ENCODE measurements around the gene FAM89A.

FAM89A gene

GRCh38 chr1:231076802-231077201, 36.7 kb upstream of the FAM89A start:
- H3K9ac ChIP-seq (ENCODE audit: low read length) = no peak overlapping the region
- no peak overlapping the region for H4K91ac ChIP-seq (ENCODE audit: low read length)
- H3K79me1 ChIP-seq (replicated peaks; ENCODE audit: low read length, poor library complexity, severe bottlenecking) = no peaks in the 10 kb centered on the region
- H2BK12ac ChIP-seq (ENCODE audit: low read length in 2 of 2) = no peak overlapping the region
- no peak overlapping the region for H2BK5ac ChIP-seq (ENCODE audit: low read depth, low read length, poor library complexity, severe bottlenecking)
- no peak overlapping the region for H2BK15ac ChIP-seq (ENCODE audit: low read depth, poor library complexity, severe bottlenecking)
- H3K4ac ChIP-seq (ENCODE audit: low read depth in 1 of 2, low read length in 2 of 2) = no peak overlapping the region
- H3K27ac ChIP-seq (ENCODE audit: low read length, poor library complexity, severe bottlenecking) = no peak overlapping the region
- DNase-seq = no peak
- H3K27me3 ChIP-seq (ENCODE audit: control insufficient read depth in 1 of 2, insufficient read depth in 1 of 2, low read length in 2 of 2) = peaks cover 0 to 17% of the 10 kb centered on the region in 2 experiments
- H4K8ac ChIP-seq (ENCODE audit: low read length) = no peak overlapping the region
- H3K18ac ChIP-seq (ENCODE audit: low read depth in 1 of 2, low read length in 2 of 2) = no peak overlapping the region
- no peaks in the 10 kb centered on the region for H3K9me3 ChIP-seq (ENCODE audit: control insufficient read depth, low read length)
- no peaks in the 10 kb centered on the region for H3K4me1 ChIP-seq (ENCODE audit: control insufficient read depth, insufficient read depth, low read depth, low read length)
- no peak overlapping the region for H3K23ac ChIP-seq (ENCODE audit: low read length in 2 of 2)
- no peaks in the 10 kb centered on the region for H3K36me3 ChIP-seq (ENCODE audit: control insufficient read depth in 1 of 2, insufficient read depth in 2 of 2, low read depth in 1 of 2, low read length in 2 of 2)
- 94% methylated on average over 5 of the region's 5 CpGs for WGBS
- no peak overlapping the region for H2AFZ ChIP-seq (ENCODE audit: low read depth, low read length)
- H2BK120ac ChIP-seq (ENCODE audit: low read depth, low read length) = no peak overlapping the region
- H3K14ac ChIP-seq (ENCODE audit: low read length in 2 of 2) = no peak overlapping the region
- no peak overlapping the region for H3K4me2 ChIP-seq (ENCODE audit: low read length, poor library complexity, severe bottlenecking)
- H2AK5ac ChIP-seq (ENCODE audit: low read length, severe bottlenecking) = no peak overlapping the region
- no peak overlapping the region for H3K4me3 ChIP-seq (ENCODE audit: insufficient read depth in 1 of 2, low read depth in 1 of 2, low read length in 2 of 2)

DNA sequence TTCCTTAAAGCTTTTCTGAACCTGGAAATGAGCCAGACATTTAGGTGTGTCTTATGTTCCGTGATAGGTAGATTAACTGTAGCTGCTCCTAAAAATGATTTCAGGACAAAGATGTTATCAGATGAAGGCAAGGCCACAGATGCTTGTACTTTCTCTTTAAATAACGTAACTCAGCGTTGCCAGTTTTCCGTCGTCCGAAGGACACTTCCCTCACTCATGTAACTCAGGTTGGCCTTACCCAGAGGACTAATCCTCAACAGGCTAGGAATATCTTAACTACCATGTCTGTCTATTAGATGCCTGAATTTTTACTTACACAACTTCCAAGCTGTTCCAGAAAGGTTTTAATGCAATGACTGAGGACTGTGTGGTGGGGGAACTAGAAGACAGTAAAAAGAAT, 35.4 kb upstream of the FAM89A start:
- Histone ChIP-seq H3K4me1 (ENCODE audit: control insufficient read depth, insufficient read depth, low read depth, low read length) (peaks cover 3% of the 10 kb centered on the region), H2AFZ (ENCODE audit: low read depth, low read length) (no peak overlapping the region), H3K4ac (ENCODE audit: low read depth in 1 of 2, low read length in 2 of 2) (no peak overlapping the region), H3K36me3 (ENCODE audit: control insufficient read depth in 1 of 2, insufficient read depth in 2 of 2, low read depth in 1 of 2, low read length in 2 of 2) (no peaks in the 10 kb centered on the region), H3K23ac (ENCODE audit: low read length in 2 of 2) (no peak overlapping the region), H4K8ac (ENCODE audit: low read length) (no peak overlapping the region), H3K14ac (ENCODE audit: low read length in 2 of 2) (no peak overlapping the region), H2BK12ac (ENCODE audit: low read length in 2 of 2) (no peak overlapping the region), H3K18ac (ENCODE audit: low read depth in 1 of 2, low read length in 2 of 2) (no peak overlapping the region), H3K9ac (ENCODE audit: low read length) (no peak overlapping the region), H2BK5ac (ENCODE audit: low read depth, low read length, poor library complexity, severe bottlenecking) (no peak overlapping the region), H3K27ac (ENCODE audit: low read length, poor library complexity, severe bottlenecking) (no peak overlapping the region), H3K27me3 (ENCODE audit: control insufficient read depth in 1 of 2, insufficient read depth in 1 of 2, low read length in 2 of 2) (peaks cover 5 to 25% of the 10 kb centered on the region in 2 experiments), H4K91ac (ENCODE audit: low read length) (no peak overlapping the region), H3K4me2 (ENCODE audit: low read length, poor library complexity, severe bottlenecking) (no peak overlapping the region), H2BK120ac (ENCODE audit: low read depth, low read length) (no peak overlapping the region), H3K9me3 (ENCODE audit: control insufficient read depth, low read length) (no peaks in the 10 kb centered on the region), H3K79me1 (replicated peaks; ENCODE audit: low read length, poor library complexity, severe bottlenecking) (no peaks in the 10 kb centered on the region), H2AK5ac (ENCODE audit: low read length, severe bottlenecking) (no peak overlapping the region), H3K4me3 (ENCODE audit: insufficient read depth in 1 of 2, low read depth in 1 of 2, low read length in 2 of 2) (no peak overlapping the region), H2BK15ac (ENCODE audit: low read depth, poor library complexity, severe bottlenecking) (no peak overlapping the region)
- WGBS = 97% methylated on average over 6 of the region's 6 CpGs
- no peak for DNase-seq

DNA sequence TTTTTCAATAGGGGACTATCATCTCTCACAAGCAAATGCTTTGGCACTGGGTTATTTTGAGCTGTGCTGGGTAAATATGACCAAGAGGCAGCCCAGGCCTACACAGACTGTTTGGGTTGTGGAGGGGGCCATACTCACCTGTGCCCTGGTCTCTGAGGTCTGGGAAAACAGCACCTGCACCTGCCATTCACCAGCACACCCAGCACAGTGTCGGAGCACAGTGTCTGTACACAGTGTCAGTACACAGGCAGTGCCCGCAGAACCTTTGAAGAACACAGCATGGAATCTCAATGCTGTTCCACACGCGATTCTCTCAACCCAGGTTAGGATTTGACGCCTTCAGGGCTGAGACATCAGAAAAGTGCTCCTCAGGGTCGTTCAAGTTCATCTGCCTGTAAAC, 35.0 kb upstream of the FAM89A start:
- no peak overlapping the region for H3K4ac ChIP-seq (ENCODE audit: low read depth in 1 of 2, low read length in 2 of 2)
- no peak overlapping the region for H2BK12ac ChIP-seq (ENCODE audit: low read length in 2 of 2)
- no peak overlapping the region for H3K23ac ChIP-seq (ENCODE audit: low read length in 2 of 2)
- H3K4me2 ChIP-seq (ENCODE audit: low read length, poor library complexity, severe bottlenecking) = no peak overlapping the region
- H3K4me1 ChIP-seq (ENCODE audit: control insufficient read depth, insufficient read depth, low read depth, low read length) = peaks cover 3% of the 10 kb centered on the region
- H2BK5ac ChIP-seq (ENCODE audit: low read depth, low read length, poor library complexity, severe bottlenecking) = no peak overlapping the region
- H2BK15ac ChIP-seq (ENCODE audit: low read depth, poor library complexity, severe bottlenecking) = no peak overlapping the region
- no peaks in the 10 kb centered on the region for H3K36me3 ChIP-seq (ENCODE audit: control insufficient read depth in 1 of 2, insufficient read depth in 2 of 2, low read depth in 1 of 2, low read length in 2 of 2)
- H3K27ac ChIP-seq (ENCODE audit: low read length, poor library complexity, severe bottlenecking) = no peak overlapping the region
- no peak overlapping the region for H3K18ac ChIP-seq (ENCODE audit: low read depth in 1 of 2, low read length in 2 of 2)
- DNase-seq = no peak
- H2AK5ac ChIP-seq (ENCODE audit: low read length, severe bottlenecking) = no peak overlapping the region
- no peaks in the 10 kb centered on the region for H3K9me3 ChIP-seq (ENCODE audit: control insufficient read depth, low read length)
- no peak overlapping the region for H3K9ac ChIP-seq (ENCODE audit: low read length)
- H2AFZ ChIP-seq (ENCODE audit: low read depth, low read length) = no peak overlapping the region
- peaks cover 5 to 25% of the 10 kb centered on the region in 2 experiments for H3K27me3 ChIP-seq (ENCODE audit: control insufficient read depth in 1 of 2, insufficient read depth in 1 of 2, low read length in 2 of 2)
- no peak overlapping the region for H2BK120ac ChIP-seq (ENCODE audit: low read depth, low read length)
- H4K91ac ChIP-seq (ENCODE audit: low read length) = no peak overlapping the region
- H3K79me1 ChIP-seq (replicated peaks; ENCODE audit: low read length, poor library complexity, severe bottlenecking) = no peaks in the 10 kb centered on the region
- no peak overlapping the region for H3K14ac ChIP-seq (ENCODE audit: low read length in 2 of 2)
- WGBS = 90% methylated on average over 6 of the region's 6 CpGs
- H3K4me3 ChIP-seq (ENCODE audit: insufficient read depth in 1 of 2, low read depth in 1 of 2, low read length in 2 of 2) = no peak overlapping the region
- H4K8ac ChIP-seq (ENCODE audit: low read length) = no peak overlapping the region

DNA sequence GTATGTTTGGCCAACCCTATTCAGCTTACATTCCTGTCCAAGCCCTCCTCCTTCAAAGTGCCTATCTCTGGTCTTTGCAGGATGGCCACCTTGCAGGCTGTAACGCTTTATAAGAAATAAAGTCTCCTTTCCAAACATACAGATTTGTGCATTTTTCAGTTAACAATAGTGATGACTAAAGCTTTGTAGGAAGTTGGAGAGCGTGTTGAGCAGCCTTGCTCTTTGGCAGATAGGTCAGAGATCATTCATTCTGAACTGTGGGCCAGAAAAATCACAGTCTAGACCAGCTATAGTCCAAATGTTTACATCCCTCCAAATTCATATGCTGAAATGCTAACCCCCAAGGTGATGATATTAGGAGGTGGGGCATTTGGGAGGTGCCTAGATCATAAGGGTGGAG, 34.0 kb upstream of the FAM89A start:
- H3K4me1 ChIP-seq (ENCODE audit: control insufficient read depth, insufficient read depth, low read depth, low read length) = peaks cover 3% of the 10 kb centered on the region
- no peak overlapping the region for H2BK12ac ChIP-seq (ENCODE audit: low read length in 2 of 2)
- no peak overlapping the region for H2BK15ac ChIP-seq (ENCODE audit: low read depth, poor library complexity, severe bottlenecking)
- no peak overlapping the region for H2AK5ac ChIP-seq (ENCODE audit: low read length, severe bottlenecking)
- H4K91ac ChIP-seq (ENCODE audit: low read length) = no peak overlapping the region
- H2BK120ac ChIP-seq (ENCODE audit: low read depth, low read length) = no peak overlapping the region
- WGBS = no CpG with 5 or more reads among the region's 2 CpGs
- no peak overlapping the region for H3K9ac ChIP-seq (ENCODE audit: low read length)
- no peaks in the 10 kb centered on the region for H3K9me3 ChIP-seq (ENCODE audit: control insufficient read depth, low read length)
- no peak overlapping the region for H3K4me3 ChIP-seq (ENCODE audit: insufficient read depth in 1 of 2, low read depth in 1 of 2, low read length in 2 of 2)
- no peaks in the 10 kb centered on the region for H3K36me3 ChIP-seq (ENCODE audit: control insufficient read depth in 1 of 2, insufficient read depth in 2 of 2, low read depth in 1 of 2, low read length in 2 of 2)
- H3K23ac ChIP-seq (ENCODE audit: low read length in 2 of 2) = no peak overlapping the region
- H4K8ac ChIP-seq (ENCODE audit: low read length) = no peak overlapping the region
- peaks cover 5 to 29% of the 10 kb centered on the region in 2 experiments for H3K27me3 ChIP-seq (ENCODE audit: control insufficient read depth in 1 of 2, insufficient read depth in 1 of 2, low read length in 2 of 2)
- H3K18ac ChIP-seq (ENCODE audit: low read depth in 1 of 2, low read length in 2 of 2) = no peak overlapping the region
- no peak overlapping the region for H3K14ac ChIP-seq (ENCODE audit: low read length in 2 of 2)
- H3K4ac ChIP-seq (ENCODE audit: low read depth in 1 of 2, low read length in 2 of 2) = no peak overlapping the region
- no peak overlapping the region for H2AFZ ChIP-seq (ENCODE audit: low read depth, low read length)
- H3K4me2 ChIP-seq (ENCODE audit: low read length, poor library complexity, severe bottlenecking) = no peak overlapping the region
- H3K79me1 ChIP-seq (replicated peaks; ENCODE audit: low read length, poor library complexity, severe bottlenecking) = no peaks in the 10 kb centered on the region
- H2BK5ac ChIP-seq (ENCODE audit: low read depth, low read length, poor library complexity, severe bottlenecking) = no peak overlapping the region
- no peak overlapping the region for H3K27ac ChIP-seq (ENCODE audit: low read length, poor library complexity, severe bottlenecking)
- DNase-seq = no peak

All from mesenchymal stem cell (in vitro differentiated cells and primary cell).